CD14-positive monocyte (primary cell): Measurements from ENCODE around the gene ANKRD31. TPM values are rescaled to one million over a fixed set of nuclear protein-coding genes. Genes with fewer than 3 reads are reported as not detected.

Experiments
- DNase-seq, 3 donors: peaks; one replicate each; pipeline ENCODE4 v3.0.0-alpha.2; 2011 to 2022
- H2AFZ ChIP-seq: 2 replicates; pipeline ENCODE4 v1.6.0; 2012; ENCODE audit warnings: mild to moderate bottlenecking, low read depth, low read length, inconsistent platforms; ENCODE audit not compliant: insufficient read depth, poor library complexity, severe bottlenecking
- H3K27ac ChIP-seq, 2 donors: 1 replicate in 1 of 2; 2 replicates in 1 of 2; pipeline ENCODE4 v1.5.1; 2012 to 2013; ENCODE audit warnings: low read length in 2 of 2, control low read depth in 1 of 2, inconsistent platforms in 1 of 2, low read depth in 1 of 2, mild to moderate bottlenecking in 1 of 2
- H3K27me3 ChIP-seq, 2 donors: one replicate each; pipeline versions ENCODE4 v1.6.0 to v1.6.1; 2011 to 2013; ENCODE audit warnings: low read length in 2 of 2; ENCODE audit not compliant: control insufficient read depth in 2 of 2, insufficient read depth in 2 of 2
- H3K36me3 ChIP-seq, 2 donors: replicated peaks in 1 of 2; 1 replicate in 1 of 2; 2 replicates in 1 of 2; pipeline versions ENCODE4 v1.5.1 to v1.6.1; 2012 to 2013; ENCODE audit warnings: low read length in 2 of 2, control low read depth in 1 of 2, inconsistent platforms in 1 of 2, mild to moderate bottlenecking in 1 of 2; ENCODE audit not compliant: insufficient read depth in 2 of 2, control insufficient read depth in 1 of 2
- H3K4me1 ChIP-seq, 2 donors: 1 replicate in 1 of 2; 2 replicates in 1 of 2; pipeline versions ENCODE4 v1.5.1 to v1.6.1; 2012 to 2013; ENCODE audit warnings: low read length in 2 of 2, control low read depth in 1 of 2, inconsistent platforms in 1 of 2, mild to moderate bottlenecking in 1 of 2, moderate library complexity in 1 of 2; ENCODE audit not compliant: insufficient read depth in 2 of 2, control insufficient read depth in 1 of 2
- H3K4me2 ChIP-seq: replicated peaks from 2 replicates; pipeline ENCODE3; 2012; ENCODE audit warnings: low read length, moderate library complexity, mild to moderate bottlenecking; ENCODE audit not compliant: poor library complexity, severe bottlenecking; ENCODE audit errors: extremely low read depth
- H3K4me3 ChIP-seq, 3 experiments: fragments of 200-600 bp in 1 of 3; sonication (generic) in 1 of 3; replicated peaks in 1 of 3; 1 replicate in 2 of 3; 2 replicates in 1 of 3; pipeline ENCODE4 v1.5.1; 2011 to 2013; ENCODE audit warnings: low read length in 3 of 3, mild to moderate bottlenecking in 3 of 3, control low read depth in 2 of 3, low read depth in 2 of 3, inconsistent platforms in 1 of 3, moderate library complexity in 1 of 3
- H3K79me2 ChIP-seq: 2 replicates; pipeline ENCODE4 v1.6.0; 2012; ENCODE audit warnings: mild to moderate bottlenecking, control low read depth, inconsistent platforms, low read length, moderate library complexity; ENCODE audit not compliant: insufficient read depth
- H3K9ac ChIP-seq: 2 replicates; pipeline ENCODE4 v1.6.0; 2017; ENCODE audit warnings: low read length, mild to moderate bottlenecking; ENCODE audit not compliant: insufficient read depth, poor library complexity, severe bottlenecking
- H3K9me3 ChIP-seq, 2 donors: replicated peaks in 1 of 2; 1 replicate in 1 of 2; 2 replicates in 1 of 2; pipeline versions ENCODE4 v1.5.1 to v1.6.1; 2012 to 2013; ENCODE audit warnings: low read length in 2 of 2, control low read depth in 1 of 2; ENCODE audit not compliant: control insufficient read depth in 1 of 2, insufficient read depth in 1 of 2
- H4K20me1 ChIP-seq: 2 replicates; pipeline ENCODE4 v1.6.0; 2012; ENCODE audit warnings: mild to moderate bottlenecking, low read length, control low read depth, moderate library complexity; ENCODE audit not compliant: insufficient read depth
- H3K27ac Mint-ChIP-seq, 7 donors: one replicate each; pipeline ENCODE4 v1.8.0; 2020; ENCODE audit warnings: mild to moderate bottlenecking in 7 of 7, mixed read lengths in 7 of 7, moderate library complexity in 6 of 7, inconsistent platforms in 2 of 7
- H3K27me3 Mint-ChIP-seq, 3 donors: one replicate each; pipeline ENCODE4 v1.8.0; 2021 to 2022; ENCODE audit warnings: low read depth in 3 of 3, mild to moderate bottlenecking in 3 of 3, mixed read lengths in 3 of 3, moderate library complexity in 3 of 3, inconsistent platforms in 1 of 3
- H3K36me3 Mint-ChIP-seq, 2 donors: one replicate each; pipeline ENCODE4 v1.8.0; 2020; ENCODE audit warnings: mixed read lengths in 2 of 2, inconsistent platforms in 1 of 2, mild to moderate bottlenecking in 1 of 2
- H3K4me1 Mint-ChIP-seq: one replicate; pipeline ENCODE4 v1.8.0; 2020; ENCODE audit warnings: mild to moderate bottlenecking, mixed read lengths
- H3K4me3 Mint-ChIP-seq, 2 donors: one replicate each; pipeline ENCODE4 v1.8.0; 2020; ENCODE audit warnings: mild to moderate bottlenecking in 2 of 2, mixed read lengths in 2 of 2, moderate library complexity in 1 of 2
- H3K9me3 Mint-ChIP-seq, 7 donors: one replicate each; pipeline ENCODE4 v1.8.0; 2020 to 2022; ENCODE audit warnings: mixed read lengths in 7 of 7, mild to moderate bottlenecking in 6 of 7, moderate library complexity in 6 of 7, inconsistent platforms in 2 of 7
- whole genome bisulfite sequencing: methylation state at CpG from one replicate; pipeline ENCODE4 v1.1.5; 2013; ENCODE audit warnings: missing lambda C conversion rate; ENCODE audit not compliant: insufficient coverage; 5-methylcytosine and 5-hydroxymethylcytosine counted together
- intact Hi-C, 2 donors: fragments of 100-400 bp; cut with micrococcal nuclease; formaldehyde crosslinking; loops; one replicate each; pipeline versions ENCODE4 v1.15.0 to v1.15.1; 2023
- polyA plus RNA-seq, 3 donors: library from polyadenylated mRNA; depleted of rRNA in 1 of 3; unstranded in 2 of 3; stranded (reverse) in 1 of 3; fragments of 300-500 nt in 2 of 3; fragments of >200 nt in 1 of 3; fragmentation: Illumina TruSeq in 2 of 3; gene quantifications; 1 replicate in 2 of 3; 2 replicates in 1 of 3; pipeline ENCODE4 v1.2.3, GENCODE V29; 2012 to 2021
- TF ChIP-seq, protein P1 (sequence below): fragments of 200-600 bp; IDR thresholded peaks from one replicate; pipeline ENCODE4 v1.8.0; 2022; ENCODE audit warnings: antibody characterized with exemption, mild to moderate bottlenecking

ANKRD31 gene
- polyA plus RNA-seq, 3 donors = 0.05 TPM; not detected in 2

GRCh38 chr5:75089137-75089536 is 147.5 kb downstream of the ANKRD31 start:
- no peaks in the 10 kb centered on the region for H3K27me3 Mint-ChIP-seq
- no peaks in the 10 kb centered on the region for H3K36me3 Mint-ChIP-seq
- no peak overlapping the region for H3K4me3 Mint-ChIP-seq
- no peak overlapping the region for H3K4me3 ChIP-seq
- H3K9me3 Mint-ChIP-seq = no peaks in the 10 kb centered on the region
- no peak overlapping the region for H3K27ac Mint-ChIP-seq
- H3K9me3 ChIP-seq = no peaks in the 10 kb centered on the region
- H3K79me2 ChIP-seq = no peaks in the 10 kb centered on the region
- H3K27ac ChIP-seq = no peak overlapping the region
- TF ChIP-seq, protein P1, sequence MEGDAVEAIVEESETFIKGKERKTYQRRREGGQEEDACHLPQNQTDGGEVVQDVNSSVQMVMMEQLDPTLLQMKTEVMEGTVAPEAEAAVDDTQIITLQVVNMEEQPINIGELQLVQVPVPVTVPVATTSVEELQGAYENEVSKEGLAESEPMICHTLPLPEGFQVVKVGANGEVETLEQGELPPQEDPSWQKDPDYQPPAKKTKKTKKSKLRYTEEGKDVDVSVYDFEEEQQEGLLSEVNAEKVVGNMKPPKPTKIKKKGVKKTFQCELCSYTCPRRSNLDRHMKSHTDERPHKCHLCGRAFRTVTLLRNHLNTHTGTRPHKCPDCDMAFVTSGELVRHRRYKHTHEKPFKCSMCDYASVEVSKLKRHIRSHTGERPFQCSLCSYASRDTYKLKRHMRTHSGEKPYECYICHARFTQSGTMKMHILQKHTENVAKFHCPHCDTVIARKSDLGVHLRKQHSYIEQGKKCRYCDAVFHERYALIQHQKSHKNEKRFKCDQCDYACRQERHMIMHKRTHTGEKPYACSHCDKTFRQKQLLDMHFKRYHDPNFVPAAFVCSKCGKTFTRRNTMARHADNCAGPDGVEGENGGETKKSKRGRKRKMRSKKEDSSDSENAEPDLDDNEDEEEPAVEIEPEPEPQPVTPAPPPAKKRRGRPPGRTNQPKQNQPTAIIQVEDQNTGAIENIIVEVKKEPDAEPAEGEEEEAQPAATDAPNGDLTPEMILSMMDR = no peak
- no peak for DNase-seq
- H3K4me2 ChIP-seq = no peak overlapping the region
- 60% methylated on average over 1 of the region's 1 CpG for WGBS
- H4K20me1 ChIP-seq = no peaks in the 10 kb centered on the region
- no peaks in the 10 kb centered on the region for H3K27me3 ChIP-seq
- no peaks in the 10 kb centered on the region for H3K4me1 ChIP-seq
- intact Hi-C loops = no loop called here
- no peak overlapping the region for H3K9ac ChIP-seq
- no peak overlapping the region for H2AFZ ChIP-seq
- no peaks in the 10 kb centered on the region for H3K4me1 Mint-ChIP-seq
- no peaks in the 10 kb centered on the region for H3K36me3 ChIP-seq

- no peaks in the 10 kb centered on the region for H3K4me1 ChIP-seq
- no peak overlapping the region for H3K27ac Mint-ChIP-seq
- no peak overlapping the region for H3K4me3 Mint-ChIP-seq
- H3K9me3 Mint-ChIP-seq = no peaks in the 10 kb centered on the region
- WGBS = no CpG with 5 or more reads among the region's 3 CpGs
- H2AFZ ChIP-seq = no peak overlapping the region
- H3K79me2 ChIP-seq = no peaks in the 10 kb centered on the region
- H3K9ac ChIP-seq = no peak overlapping the region
- DNase-seq = no peak
- H3K27me3 Mint-ChIP-seq = no peaks in the 10 kb centered on the region
- no peaks in the 10 kb centered on the region for H3K9me3 ChIP-seq
- no peaks in the 10 kb centered on the region for H3K4me1 Mint-ChIP-seq
- no peak overlapping the region for H3K27ac ChIP-seq
- no peak overlapping the region for H3K4me2 ChIP-seq
- no peaks in the 10 kb centered on the region for H3K36me3 ChIP-seq
- no peaks in the 10 kb centered on the region for H3K36me3 Mint-ChIP-seq
- no peaks in the 10 kb centered on the region for H4K20me1 ChIP-seq
- no peak overlapping the region for H3K4me3 ChIP-seq
- TF ChIP-seq, protein P1 = no peak
- H3K27me3 ChIP-seq = no peaks in the 10 kb centered on the region
- intact Hi-C loops = no loop called here
Observed at GRCh38 chr5:75088648-75089047, 148.0 kb downstream of the ANKRD31 start.
